A673 (cell line): ENCODE measurements around the gene SHQ1.

Experiments
- EZH2 ChIP-seq: fragments of 200-600 bp; sonication (generic); IDR thresholded peaks from 2 replicates; pipeline ENCODE4 v1.6.1; 2017; ENCODE audit warnings: borderline replicate concordance, low read depth, mild to moderate bottlenecking, mixed read lengths, antibody characterized with exemption, low read length; ENCODE audit not compliant: poor library complexity, severe bottlenecking
- TF ChIP-seq, protein P1 (sequence below): fragments of 300-800, 200-600 bp; sonication (generic); conservative IDR thresholded peaks from 2 replicates; pipeline ENCODE4 v1.5.1; 2017; ENCODE audit warnings: low read depth, mild to moderate bottlenecking, antibody characterized with exemption, low read length, moderate library complexity, mixed read lengths

DNA sequence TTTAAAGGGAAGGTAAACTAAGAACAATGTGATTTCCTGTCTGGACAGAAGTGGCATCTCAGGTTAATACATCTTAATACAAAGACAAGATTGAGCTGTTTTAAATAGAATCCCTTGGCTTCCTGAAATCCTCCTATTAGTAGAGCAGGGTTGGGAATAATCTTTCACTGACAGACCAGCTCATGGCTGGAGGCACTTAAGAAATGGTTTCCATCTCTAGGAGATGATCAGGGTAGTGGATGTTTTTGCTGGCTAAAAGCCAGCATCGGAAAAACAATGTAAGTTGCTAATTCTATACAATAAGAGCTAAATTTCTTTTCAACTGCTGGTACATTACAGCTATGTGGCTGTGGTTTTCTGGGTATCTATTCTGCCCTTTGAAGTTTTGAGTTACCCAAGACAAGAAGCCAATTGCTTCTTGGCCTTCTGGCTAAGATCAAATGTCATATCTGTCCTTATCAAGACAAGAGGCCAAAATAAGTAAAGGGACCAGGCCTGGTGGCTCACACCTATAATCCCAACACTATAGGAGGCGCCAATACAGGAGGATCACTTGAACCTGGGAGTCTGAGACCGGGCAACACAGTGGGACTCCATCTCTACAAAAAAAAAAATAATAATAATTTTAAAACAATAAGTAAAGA lies 49.6 kb downstream of the SHQ1 start:
- TF ChIP-seq EZH2, result no peak
- TF ChIP-seq, protein P1, sequence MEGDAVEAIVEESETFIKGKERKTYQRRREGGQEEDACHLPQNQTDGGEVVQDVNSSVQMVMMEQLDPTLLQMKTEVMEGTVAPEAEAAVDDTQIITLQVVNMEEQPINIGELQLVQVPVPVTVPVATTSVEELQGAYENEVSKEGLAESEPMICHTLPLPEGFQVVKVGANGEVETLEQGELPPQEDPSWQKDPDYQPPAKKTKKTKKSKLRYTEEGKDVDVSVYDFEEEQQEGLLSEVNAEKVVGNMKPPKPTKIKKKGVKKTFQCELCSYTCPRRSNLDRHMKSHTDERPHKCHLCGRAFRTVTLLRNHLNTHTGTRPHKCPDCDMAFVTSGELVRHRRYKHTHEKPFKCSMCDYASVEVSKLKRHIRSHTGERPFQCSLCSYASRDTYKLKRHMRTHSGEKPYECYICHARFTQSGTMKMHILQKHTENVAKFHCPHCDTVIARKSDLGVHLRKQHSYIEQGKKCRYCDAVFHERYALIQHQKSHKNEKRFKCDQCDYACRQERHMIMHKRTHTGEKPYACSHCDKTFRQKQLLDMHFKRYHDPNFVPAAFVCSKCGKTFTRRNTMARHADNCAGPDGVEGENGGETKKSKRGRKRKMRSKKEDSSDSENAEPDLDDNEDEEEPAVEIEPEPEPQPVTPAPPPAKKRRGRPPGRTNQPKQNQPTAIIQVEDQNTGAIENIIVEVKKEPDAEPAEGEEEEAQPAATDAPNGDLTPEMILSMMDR, result no peak
